GM21423 (cell line): ENCODE data around the gene PEAK3.

Source experiments
- ATAC-seq: cut with Tn5 transposase; IDR thresholded peaks from one replicate; pipeline ENCODE4 v1.9.1; 2021; ENCODE audit warnings: mild to moderate bottlenecking, moderate library complexity; ENCODE audit not compliant: unreplicated experiment

The PEAK3 gene

GRCh38 chr19:2252055-2252796 is 29.7 kb downstream of the PEAK3 start:
- ATAC-seq: no peak

GRCh38 chr19:2251106-2252054 is 30.6 kb downstream of the PEAK3 start:
- no peak for ATAC-seq

- ATAC-seq: no peak
These were observed 31.2 kb downstream of the PEAK3 start for GRCh38 chr19:2250766-2251105.

DNA sequence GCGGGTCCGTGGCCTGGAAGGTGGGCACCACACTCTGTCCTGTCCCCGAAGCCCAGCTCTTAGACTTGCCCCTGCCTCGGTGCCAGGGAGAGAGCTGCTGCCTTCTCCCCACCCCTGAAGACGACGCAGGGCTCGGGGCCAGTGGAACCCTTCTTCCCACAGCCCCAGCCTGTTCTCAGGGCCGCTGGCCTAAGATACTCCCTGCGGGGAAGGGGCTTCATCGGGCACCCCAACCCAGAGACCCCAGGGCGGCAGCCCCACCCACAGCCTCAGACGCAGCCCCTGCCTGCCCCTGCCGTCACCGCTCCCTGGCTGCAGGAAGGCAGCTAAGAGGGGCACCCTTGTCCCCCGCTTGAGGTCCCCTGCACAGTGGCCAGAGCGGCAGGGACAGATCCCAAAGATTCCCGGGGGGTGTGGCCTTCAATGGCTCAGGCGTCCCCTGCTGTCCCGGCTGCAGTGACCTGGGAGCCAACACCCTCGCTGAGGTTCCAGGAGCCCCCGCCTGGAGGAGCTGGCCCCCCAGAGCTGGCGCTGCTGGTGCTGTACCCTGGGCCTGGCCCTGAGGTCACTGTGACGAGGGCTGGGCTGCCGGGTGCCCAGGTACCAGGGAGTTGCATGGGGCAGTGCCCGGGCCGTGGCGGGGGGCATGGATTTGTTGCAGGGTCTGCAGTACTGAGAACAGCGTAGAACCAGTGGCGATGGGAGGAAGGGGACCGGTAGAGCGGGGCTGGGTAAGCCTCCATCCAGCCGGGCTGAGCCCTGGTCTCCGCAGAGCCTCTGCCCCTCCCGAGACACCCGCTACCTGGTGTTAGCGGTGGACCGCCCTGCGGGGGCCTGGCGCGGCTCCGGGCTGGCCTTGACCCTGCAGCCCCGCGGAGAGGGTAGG is 31.9 kb downstream of the PEAK3 start:
- ATAC-seq: no peak

GRCh38 chr19:2249010-2249866 is 32.7 kb downstream of the PEAK3 start, which contains the start of gene AMH:
TSS of gene AMH (plus strand) at chr19:2249323. CDS start at chr19:2249333, 10 bp downstream.
- ATAC-seq: no peak

DNA sequence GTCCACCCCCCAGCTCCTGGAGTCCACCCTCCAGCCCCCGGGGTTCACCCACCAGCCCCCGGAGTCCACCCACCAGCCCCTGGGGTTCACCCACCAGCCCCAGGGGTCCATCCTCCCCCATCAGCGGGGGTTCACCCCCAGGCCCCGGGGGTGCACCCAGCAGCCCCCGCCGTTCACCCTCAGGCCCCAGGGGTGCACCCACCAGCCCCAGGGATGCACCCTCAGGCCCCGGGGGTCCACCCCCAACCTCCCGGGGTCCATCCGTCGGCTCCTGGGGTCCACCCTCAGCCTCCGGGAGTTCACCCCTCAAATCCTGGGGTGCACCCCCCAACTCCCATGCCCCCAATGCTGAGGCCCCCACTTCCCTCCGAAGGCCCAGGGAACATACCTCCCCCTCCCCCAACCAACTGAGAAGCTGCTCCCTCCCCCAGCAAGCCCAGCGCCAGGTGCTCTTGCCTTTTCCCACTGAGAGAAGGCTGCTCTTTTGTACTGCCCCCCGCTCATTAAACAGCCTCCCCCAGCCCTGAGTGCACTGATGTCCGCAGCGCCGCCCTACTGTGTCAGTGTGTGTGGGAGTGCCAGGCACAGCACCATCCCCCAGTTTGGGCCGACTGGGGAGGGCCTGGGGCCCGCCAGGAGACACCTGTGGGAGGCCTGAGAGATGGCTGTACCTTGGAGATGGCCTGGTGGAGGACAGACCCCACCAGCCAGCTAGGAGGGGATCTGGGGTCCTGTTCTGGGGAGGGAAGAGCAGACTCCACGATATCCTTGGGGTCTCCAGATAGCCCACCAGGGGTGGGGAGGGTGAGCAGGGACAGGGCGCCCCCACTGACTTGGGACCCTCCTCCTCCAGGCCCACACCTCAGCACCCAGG is 33.6 kb downstream of the PEAK3 start:
- ATAC-seq: no peak

DNA sequence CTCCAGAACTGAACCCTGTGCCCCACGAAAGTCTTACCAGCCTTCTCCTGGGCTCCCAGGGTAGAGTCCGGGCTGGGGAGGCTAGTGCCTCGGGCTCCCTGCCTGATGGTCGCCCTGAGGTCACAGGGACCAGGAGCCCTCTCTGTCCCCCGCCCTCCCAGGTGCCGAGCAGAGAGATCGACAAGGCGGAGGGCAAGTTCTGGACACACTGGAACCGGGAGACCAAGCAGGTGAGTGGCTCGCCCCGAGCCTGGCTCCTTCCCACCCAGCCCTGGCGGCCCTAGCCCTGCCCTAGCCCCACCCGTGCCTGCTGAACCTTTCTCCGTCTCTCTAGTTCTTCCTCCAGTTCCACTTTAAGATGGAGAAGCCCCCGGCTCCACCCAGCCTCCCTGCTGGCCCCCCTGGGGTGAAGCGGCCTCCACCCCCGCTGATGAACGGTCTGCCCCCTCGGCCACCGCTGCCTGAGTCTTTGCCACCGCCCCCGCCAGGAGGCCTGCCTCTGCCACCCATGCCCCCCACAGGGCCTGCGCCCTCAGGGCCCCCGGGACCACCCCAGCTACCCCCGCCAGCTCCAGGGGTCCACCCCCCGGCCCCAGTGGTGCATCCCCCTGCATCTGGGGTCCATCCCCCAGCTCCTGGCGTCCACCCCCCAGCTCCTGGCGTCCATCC is 34.4 kb downstream of the PEAK3 start:
- ATAC-seq: no peak

- no peak for ATAC-seq
These were observed 35.1 kb downstream of the PEAK3 start for GRCh38 chr19:2246801-2247361.

GRCh38 chr19:2246014-2246620 is 35.9 kb downstream of the PEAK3 start:
- ATAC-seq: no peak

DNA sequence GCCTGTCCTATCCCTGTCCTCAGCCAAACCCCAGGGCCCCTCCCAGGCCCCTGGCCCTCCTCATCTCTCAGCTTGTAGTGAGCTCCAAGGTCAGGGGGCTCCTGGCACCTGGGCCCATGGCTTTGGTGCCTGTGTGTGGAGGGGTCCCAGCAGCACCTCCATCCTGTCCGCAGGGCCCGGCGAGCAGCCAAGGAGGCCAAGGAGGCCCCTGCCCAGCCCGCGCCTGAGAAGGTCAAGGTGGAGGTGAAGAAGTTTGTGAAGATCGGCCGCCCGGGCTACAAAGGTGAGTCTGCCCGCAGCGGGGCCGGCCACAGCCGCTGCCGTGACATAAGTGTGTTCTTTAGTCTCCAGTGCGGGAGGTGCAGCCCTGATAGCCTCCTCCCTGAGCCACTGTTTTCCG is 36.7 kb downstream of the PEAK3 start:
- ATAC-seq: no peak

DNA sequence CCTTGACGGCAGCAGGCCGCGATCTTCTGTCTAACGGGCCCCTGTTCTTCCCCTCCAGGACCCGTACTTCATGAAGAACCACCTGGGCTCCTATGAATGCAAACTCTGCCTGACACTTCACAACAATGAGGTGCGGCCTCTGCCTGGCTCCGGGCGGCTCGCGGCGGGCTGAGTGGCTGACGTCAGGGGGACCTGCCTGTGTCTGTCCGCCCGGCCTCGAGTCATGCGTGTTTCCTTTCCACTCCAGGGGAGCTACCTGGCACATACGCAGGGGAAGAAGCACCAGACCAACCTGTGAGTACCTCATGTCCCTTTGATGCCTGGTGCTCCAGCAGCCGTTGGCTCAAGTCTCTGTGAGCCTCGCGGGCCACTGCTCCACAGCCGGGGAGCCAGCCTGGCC is 37.5 kb downstream of the PEAK3 start:
- no peak for ATAC-seq

DNA sequence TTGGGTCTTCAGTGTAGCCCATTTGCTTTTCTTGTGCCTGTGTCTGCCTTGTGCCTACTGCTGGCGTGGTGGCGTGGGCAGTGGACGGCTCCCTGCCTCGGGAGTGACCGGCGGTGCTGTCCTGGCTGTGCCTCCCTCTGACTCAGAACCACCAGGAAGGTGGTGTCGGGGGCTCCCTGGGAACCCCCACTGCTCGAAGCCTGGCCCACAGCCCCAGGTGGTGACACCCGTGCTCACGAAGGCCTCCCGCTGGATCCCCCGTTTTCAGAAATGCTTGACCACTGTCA is 37.9 kb downstream of the PEAK3 start:
- no peak for ATAC-seq

DNA sequence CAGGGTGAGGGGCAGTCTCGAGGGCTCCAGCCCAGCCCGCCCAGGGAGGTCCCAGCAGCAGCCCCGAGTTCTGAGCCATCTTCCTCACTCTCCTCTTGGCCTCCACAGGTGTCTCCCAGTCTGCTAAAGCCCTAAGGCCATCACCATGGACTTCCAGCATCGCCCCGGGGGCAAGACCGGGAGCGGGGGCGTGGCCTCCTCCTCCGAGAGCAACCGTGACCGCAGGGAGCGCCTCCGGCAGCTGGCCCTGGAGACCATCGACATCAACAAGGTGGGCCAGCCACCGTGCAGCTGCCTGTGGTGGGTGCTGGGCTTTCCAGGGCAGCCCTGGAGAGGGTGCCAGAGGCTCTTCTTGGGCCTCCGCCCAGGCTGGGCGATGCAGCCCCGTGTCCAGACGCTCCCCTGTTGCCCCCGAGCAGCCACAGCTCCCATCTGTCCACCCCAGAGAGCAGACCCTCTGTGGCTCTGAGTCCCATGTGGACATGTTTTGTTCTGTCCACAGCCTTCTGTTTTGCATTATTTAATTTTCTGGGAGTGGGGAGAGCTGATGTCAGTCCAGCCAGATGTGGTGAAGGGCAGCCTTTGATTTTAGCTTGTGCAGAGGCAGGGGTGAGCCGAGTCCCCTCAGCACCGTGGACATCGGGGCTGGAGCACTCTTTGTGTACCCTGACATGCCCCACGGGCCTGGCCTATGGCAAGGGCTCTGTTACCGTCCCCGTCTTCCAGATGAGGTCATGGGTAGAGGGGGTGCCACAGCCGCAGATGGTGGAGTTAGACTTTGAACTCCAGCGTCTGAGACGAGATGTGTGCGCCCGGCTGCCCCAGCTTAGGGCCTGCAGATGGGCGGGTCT is 38.5 kb downstream of the PEAK3 start:
- no peak for ATAC-seq

DNA sequence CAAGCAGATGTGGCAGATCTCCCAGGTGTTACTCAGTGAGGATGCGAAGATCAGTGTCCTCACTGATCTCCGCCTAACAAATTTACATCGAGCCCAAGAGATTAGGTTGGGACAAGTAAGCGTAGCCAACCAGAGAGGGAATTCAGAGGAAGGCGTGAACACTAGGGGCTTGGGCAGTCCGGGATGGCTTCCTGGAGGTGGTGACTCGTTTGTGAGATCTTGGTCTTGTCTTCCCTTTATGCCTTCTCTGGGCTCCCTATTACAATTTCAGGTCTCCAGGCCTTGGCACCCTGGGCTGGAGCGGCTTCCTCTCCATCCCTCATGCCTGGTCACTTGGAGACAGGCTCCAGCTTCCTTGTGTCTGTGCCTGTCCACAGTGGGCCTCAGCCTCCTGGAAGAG is 39.2 kb downstream of the PEAK3 start:
- ATAC-seq: no peak

GRCh38 chr19:2242092-2242537 is 39.9 kb downstream of the PEAK3 start:
- no peak for ATAC-seq

GRCh38 chr19:2240881-2241760 is 40.9 kb downstream of the PEAK3 start:
- no peak for ATAC-seq
